GM19455 (cell line): ENCODE data around the gene MAPKAPK2.
A peak's percentile ranks its signal among the peaks of the same experiment; 100 is the strongest.

ENCODE experiments used
- ATAC-seq: cut with Tn5 transposase; IDR thresholded peaks from one replicate; pipeline ENCODE4 v1.9.1; 2021; ENCODE audit not compliant: unreplicated experiment

MAPKAPK2 gene

DNA sequence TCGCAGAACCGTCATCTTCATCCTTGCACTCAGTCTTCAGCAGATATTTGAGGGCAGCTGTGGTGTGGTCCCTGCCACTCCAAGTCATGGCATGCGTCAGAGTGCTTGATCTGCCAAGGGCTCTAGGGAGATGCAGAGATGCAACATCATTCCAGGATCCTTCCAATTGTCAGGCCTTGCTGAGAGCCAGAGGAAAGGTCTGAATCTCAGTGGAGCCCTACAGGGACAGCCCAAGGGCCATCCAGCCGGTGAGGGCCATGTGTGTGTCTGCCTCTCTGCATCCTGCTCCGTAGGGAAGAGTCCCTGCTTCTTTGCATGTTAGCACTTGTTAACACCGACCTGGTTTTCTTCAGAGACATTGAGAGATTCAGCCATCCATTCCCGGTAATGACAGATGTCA, 17.6 kb downstream of the MAPKAPK2 start:
- no peak for ATAC-seq

DNA sequence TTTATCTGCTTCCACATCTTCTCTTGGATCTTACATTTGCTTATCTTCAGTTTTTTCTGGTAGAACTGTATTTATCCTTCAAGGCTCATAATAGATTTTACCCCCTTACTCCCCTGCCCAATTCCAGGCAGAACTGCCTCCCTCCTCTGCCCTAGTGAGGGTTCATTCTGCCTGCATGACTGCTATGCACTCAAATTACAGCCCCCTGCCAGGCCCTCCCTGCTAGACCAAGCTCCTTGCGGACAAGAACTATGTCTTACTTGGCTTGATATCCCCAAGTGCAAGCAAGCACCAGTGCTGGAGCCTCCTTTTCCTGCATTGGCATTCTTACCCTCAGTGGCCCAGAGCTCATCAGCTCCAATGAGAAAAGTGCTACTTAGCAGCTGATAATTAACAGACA, 18.1 kb downstream of the MAPKAPK2 start:
- ATAC-seq = no peak

DNA sequence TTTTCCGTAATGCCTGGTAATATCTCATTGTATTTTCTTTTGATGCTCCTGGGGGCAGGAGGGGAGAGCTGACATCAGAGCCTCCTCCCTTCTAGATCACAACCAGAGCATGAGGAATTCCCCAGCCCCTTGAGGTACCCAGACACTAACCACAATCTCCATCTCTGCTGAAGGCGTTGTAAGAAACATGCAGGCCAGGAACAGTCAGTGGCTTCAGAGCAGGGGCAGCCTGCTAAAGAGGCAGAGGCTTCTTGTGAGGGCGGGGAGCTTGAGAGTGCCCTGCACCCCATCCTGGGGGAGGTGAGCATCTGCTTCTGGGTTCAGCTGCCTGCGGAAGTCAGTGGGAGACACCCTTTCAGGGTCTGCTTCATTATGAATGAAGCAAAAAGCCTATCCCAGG, 19.0 kb downstream of the MAPKAPK2 start:
- ATAC-seq = no peak

DNA sequence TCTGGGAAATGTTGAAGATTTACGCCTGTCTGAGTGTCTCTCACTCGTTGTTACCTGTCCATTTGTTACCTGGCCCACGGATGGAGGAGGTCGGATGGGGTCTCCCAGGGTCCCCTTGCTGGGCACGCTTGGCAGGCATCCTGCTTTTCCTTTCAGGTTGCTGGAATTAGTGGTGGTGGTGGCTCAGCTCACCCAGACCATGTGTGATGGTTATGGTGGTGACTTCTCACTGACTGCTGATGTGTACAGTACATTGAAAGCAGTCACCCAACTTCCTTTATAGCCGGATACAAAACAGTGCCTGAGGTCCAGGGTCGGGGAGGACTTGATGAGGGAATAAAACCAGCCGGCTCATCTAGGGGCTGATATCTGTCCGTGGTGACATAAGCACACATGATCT, 19.5 kb downstream of the MAPKAPK2 start:
- no peak for ATAC-seq

DNA sequence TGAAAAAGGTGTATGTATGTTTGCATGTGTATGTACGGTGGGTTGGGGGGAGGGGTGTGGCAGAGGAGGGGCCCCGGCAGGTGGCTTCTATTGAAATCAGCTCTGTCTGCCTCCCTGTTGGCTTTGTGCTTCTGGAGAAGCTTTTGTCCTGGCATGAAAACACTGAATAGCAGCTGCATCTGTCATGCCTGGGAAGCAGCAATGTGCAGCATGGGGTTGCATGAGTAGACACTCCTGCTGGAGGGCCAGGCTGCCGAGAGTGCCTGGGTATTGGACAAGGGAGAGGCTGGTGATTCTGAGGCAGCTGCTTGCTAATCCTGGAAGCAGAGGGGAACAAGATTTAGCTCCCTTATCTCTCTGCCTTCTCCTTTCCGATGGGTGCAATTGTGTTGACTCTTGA, 20.5 kb downstream of the MAPKAPK2 start:
- ATAC-seq = no peak

DNA sequence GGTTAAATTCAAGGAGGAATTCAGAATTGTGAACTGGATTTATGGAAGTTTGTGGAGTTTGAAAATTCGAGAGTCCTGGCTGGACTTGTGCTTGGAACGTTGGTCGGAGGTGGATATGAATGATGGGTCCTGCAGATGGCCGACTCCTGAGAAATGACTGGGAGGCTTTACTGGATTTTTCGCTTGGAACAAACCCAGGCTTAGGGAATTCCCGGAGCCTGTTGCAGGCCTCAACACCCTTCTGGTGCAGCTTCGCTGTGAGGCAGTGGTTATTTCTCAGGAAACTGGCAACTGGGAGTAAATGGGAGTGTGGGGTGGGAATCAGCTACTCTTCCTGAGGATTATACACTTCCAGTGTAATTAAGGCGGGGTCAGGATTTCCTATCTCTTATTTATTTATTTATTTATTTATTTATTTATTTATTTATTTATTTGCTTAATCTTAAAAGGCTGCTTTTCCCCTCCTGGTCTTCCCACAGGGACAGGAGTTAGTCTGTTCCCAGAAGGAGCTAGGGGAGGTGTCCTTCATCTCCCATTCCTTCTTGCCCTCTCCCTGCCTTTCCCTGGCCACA, 21.1 kb downstream of the MAPKAPK2 start:
- no peak for ATAC-seq

DNA sequence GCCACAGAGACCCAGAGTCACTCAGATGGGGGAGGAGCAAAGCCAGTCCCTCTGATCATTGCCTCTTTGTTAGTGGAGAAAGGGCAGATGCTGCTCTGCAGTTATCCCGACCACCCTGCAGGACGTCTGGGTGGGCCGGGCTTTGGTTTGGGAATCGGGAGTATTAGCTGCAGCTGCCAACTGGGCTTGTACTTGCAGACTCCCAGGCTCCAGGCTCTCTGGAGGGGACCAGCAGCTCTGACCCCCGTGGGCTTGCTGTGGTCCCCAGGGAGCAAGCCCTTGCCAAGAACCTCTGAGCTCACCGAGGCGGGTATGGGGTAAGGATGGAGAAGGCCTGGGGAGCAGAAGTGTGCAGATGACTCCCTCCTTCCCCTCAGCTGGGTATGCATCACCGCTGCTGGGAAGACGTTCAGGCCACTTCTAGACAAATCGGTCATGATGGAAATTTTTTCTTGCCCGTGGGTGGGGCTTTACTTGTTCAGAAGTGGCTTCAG, 21.6 kb downstream of the MAPKAPK2 start:
- ATAC-seq = no peak

DNA sequence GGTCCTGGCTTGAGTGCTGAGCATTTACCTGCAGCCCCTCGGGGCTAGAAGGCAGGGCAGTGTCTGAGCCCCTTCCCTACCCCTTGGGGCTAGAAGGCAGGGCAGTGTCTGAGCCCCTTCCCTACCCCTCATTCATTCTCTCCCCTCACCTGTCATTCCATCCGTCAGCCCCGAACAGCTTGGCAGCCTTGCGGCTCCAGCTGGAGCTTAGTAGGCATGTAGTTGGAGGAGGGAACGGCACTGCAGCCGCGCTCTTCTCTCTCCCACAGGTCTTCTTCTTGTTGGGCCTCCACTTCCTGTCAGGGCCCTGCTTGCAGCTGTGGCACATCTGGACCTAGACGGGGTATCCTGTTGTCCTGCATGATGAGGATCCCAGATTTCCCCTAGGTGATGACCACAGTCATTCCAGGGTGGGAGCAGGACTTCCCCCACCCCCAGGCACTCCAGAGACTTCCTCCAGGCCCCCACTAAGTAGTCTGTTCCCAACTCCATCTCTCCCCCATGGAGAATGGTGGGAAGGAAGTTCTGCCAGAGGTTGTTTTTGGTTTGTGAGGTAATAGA, 22.2 kb downstream of the MAPKAPK2 start:
- no peak for ATAC-seq

DNA sequence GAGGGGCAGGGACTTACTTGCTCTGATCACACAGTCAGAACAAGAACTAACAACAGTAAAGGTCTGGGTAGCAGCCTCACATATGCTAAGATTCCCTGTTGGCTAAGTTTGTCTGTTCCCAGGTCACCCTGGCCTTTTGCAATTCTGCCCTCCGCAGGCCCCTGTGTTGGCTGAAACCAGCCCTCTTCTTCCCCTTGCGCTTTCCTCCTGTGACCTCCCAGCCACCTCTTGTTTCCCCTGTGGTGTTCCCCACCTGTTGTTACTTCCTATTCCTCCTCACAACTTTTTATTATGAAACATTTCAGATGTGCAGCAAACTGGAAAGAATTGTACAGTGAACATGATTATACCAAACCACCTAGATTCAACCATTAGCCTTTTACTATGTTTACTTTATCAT, 23.4 kb downstream of the MAPKAPK2 start:
- ATAC-seq = no peak

DNA sequence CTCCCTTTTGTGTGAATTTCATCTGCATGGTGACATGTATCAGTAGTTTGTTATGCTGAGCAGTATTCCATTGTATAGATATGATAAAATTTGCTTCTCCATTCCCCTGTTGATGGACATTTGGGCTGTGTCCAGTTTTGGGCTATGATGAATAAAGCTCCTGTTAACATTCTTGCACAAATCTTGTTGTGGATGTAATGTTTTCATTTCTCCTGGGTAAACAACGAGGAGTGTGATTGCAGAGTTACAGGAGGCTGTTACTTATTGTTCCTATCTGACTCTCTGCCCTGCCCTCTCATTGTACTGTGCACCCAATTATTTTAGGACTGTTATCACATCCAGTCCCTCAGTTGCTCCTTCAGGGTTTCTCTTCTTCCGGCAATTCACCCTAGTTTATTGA, 24.2 kb downstream of the MAPKAPK2 start:
- ATAC-seq = no peak

DNA sequence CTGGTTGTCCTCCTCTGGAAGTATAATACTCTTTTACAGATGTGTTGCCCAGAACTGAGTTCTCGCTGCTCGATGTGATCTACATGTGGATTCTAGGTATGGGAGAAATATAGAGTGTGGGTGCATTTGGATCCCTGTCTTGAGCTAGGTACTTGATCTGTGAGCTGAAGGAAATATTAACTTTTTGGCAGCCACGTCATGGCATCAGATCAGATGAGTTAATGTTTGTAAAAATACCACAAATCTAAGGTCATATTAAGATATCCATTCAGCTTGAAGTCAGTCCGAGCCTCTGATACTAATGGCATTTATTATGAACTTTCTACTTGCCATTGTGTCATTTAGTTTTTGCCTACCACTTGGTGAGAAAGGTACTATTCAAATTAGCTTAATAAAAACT, 24.6 kb downstream of the MAPKAPK2 start:
- ATAC-seq = no peak

DNA sequence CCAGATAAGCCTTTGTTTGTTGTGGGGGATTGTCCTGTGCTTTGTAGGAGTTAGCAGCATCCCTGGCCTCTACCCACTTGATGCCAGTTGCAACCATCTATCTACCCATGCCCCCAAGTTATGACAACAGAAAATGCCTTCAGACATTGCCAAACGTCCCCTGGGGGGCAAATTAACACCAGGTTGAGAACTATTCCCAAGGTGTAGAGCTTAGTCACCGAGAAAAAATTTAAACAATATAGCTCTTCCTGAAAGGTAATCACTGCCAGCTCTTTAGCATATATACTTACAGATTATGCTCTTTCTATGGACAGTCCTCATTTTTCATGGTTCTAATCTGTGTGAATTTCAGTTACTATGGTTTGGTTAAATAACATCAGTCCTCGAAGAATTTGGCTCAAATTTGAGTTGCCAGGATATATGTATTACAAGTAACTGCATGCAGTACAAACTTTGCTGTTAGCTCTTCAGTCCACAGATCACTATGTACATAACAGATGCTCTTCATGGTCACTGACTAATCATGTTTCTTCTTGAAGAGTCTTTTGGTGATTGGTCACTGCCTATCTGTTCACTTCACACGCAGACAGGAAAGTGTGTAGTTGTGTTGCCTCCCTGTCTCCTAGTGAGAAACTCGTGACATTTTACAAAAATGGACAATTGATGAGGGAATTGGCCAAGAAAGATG, 25.2 kb downstream of the MAPKAPK2 start:
- ATAC-seq = no peak

DNA sequence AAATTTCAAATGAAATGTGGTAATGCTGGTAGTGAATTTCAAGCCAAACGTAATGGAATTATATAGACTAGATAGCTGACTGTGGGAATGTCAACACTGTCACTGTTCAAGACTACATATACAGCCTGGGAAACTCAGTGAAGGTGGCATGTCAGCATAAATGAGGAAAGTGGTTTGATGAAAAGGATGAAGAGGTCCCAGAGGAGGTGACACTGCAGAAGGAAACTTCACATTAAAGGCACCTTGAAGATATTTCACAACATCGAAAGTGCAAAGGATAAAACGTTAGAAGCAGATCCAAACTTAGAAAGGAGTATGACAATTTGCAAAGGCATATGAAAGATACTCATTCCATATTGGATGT, 25.7 kb downstream of the MAPKAPK2 start:
- ATAC-seq = no peak

DNA sequence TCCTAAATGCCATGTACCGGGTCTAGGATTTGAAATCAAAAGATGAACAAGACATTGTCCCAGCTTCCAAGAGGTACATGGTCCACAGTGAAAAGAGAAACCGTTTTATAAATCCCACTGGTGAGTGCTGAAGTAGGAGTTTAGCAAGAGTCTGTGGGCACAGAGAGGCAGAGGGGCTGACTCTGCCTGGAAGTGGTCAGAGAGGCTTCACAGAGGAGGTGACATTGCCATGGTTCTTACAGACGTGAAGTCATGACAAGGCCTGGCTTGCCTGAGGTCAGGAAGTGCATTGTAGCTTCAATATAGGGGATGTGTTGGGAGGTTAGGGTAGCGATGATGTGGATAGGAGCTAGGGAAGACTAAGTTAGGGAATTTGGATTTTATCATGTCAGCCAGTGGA, 28.4 kb downstream of the MAPKAPK2 start:
- no peak for ATAC-seq

DNA sequence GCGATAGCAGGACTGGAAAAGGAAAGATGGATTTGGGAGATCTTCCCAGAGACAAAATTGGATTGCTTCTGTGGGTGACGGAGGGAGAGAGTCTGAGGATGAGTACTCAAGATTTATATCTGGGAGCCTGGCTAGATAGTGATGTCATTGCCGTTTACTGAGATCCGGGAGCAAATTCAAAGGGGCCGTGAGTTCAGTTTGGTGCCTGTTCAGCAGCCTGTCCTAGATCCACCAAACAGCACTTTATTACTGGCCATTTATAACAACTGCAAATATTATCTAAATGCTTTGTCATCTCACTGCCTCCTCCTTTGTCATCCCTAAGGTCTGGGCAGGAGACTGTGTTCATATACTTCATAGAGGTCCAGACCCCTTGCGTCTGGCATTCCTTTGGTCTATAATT, 29.2 kb downstream of the MAPKAPK2 start:
- ATAC-seq = no peak

DNA sequence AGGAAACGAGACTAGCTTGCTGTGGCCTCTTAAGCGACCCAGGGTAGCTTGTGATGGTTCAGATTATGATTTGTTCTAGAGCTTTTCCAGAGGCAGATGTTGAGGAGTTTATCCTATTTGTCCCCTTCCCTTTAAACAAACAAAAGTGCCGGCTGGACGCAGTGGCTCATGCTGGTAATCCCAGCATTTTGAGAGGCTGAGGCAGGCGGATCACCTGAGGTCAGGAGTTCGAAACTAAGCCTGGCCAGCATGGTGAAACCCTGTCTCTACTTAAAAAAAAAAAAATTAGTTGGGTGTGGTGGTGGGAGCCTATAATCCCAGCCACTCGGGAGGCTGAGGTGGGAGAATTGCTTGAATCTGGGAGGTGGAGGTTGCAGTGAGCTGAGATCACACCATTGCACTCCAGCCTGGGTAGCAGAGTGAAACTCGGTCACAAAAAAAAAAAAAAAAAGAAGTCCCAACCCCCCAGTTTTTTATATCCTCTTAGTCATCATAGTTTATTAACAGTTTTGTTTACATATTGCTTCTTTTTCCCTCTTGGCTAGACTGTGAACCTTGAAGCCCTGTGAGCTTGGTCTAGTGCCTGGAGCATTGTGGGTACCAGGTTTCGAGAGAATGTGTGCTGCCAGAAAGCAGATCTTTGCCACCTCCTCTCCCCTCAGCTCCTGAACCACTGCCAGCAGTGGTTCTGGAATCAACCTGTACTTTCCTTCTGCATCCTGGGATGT, 29.8 kb downstream of the MAPKAPK2 start:
- no peak for ATAC-seq

DNA sequence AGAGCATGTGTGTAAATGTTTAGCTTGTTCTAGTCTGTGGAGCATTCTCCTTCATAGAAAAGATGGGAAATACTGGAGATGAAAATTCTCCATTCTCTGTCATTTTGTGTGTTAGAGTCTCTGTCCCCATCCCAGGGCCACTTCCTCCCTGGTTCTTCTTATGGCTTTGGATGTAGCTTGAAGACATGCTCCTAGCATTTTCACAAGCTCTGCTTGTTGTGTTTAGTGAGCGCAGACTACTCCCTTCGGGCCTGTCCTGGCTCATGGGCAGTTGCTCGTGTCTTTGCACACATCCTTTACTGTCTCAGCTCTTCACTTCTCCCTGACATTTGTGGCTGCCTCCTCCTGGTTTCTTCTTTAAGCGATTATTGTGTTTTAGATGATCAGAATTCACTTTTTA, 30.4 kb downstream of the MAPKAPK2 start:
- no peak for ATAC-seq

DNA sequence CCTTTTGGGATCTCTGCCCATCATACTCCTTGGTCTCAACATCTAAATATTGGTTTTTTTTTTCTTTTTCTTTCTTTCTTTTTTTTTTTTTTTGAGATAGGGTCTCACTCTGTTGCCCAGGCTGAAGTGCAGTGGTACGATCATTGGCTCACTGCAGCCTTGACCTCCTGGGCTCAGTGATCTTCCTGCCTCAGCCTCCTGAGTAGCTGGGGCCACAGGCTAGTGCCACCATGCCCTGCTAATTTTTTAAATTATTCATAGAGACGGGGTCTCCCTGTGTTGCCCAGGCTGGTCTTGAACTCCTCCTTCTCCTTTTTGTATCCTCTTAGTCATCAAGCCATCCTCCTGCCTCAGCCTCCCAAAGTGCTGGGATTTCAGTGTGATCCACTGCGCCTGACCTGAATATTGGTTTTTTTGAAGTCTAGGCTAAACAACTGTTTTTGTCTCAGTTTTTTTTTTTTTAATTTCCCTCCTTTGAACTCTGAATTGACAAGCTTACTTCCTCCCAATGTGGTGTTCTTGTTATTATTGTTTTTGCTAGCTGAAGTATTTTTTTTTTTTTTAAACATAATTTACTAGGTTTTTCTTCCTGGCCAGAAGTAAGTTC, 30.9 kb downstream of the MAPKAPK2 start:
- ATAC-seq = no peak

DNA sequence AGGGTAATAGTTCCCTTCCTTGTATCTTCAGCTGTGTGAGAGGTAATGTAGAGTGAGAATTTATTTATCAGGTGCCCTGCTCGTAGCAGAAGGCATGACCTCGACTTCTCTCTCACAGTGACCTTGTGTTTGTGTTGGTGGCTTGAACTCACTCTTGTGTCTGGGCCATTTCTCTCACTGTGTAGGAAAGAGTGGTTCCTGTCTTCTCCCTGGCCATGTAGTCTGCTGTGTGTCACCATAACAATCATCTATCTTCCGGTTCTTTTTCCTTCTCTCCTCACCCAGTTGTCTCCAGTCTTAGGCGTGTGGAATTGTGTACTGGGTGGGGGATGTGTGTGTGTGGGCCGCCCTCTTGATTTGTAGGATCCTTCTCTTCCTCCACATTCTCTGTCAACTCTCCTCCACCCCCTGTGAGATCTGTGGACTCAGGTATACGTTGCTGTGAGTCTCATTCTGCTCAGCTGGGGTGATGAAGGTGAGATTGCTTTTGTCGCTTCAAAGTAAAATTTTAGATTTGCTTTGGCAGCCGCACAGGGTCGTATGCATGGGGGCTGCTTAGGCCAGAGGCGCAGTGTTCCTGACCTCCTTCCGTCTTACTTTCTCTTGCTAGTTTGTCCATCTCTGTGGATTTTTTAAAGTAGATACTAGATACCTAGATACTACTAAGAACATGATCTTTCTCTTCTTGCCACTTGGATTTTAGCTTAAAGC, 31.6 kb downstream of the MAPKAPK2 start:
- ATAC-seq = no peak

DNA sequence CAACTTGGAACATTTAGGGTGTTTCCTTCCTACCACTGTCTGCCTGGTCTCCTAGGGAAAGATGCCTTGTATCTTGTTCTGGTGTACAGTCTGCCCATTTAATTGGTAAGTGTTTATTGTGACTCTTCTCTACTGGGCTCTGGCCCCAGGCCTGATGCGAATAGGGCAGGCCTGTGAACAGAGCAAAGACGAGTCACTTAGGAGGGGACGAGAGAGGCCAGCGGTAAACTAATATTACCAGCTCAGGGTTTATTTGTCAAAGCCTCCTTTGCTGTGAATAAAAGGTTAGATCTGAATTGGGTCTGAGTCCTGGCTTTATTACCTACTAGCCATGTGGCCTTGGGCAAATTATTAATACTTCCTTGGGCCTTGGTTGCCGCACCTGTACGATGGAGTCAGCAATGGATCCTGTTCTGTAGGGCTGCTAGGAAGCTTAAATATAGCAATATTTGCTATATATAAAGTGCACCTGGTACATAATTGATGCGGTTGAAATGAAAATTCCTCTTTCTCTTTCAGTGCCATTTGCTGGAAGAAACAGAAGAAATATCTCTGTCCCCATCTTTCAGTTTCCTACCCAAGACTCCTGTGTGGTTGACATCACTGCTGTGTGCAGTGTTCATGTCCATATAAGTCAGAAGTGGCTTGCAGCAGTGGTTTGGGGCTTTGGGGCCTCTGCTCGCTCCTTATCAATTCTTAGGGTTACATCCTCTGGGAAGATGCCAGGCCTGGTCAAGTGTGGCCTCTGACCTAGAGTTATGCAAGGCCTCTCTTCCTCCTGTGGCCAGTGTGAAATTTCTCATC, 32.4 kb downstream of the MAPKAPK2 start:
- peak; percentile 80 for ATAC-seq
